Keratinocyte (primary cell): Measurements from ENCODE around the gene FTO. TPM values are rescaled to one million over a fixed set of nuclear protein-coding genes. Genes with fewer than 3 reads are reported as not detected.

ENCODE experiments used
- DNase-seq: peaks from one replicate; pipeline ENCODE4 v3.0.0-alpha.2; 2011; ENCODE audit warnings: low read depth, missing footprints, low spot score
- FAIRE-seq: peaks from 2 replicates; lab custom pipeline; 2011; peaks lifted over from hg19 to GRCh38; lab: Jason Lieb, UNC
- H2AFZ ChIP-seq: 2 replicates; pipeline ENCODE4 v1.6.0; 2012; ENCODE audit warnings: low read length, control low read depth, inconsistent platforms; ENCODE audit not compliant: control insufficient read depth
- H3K27ac ChIP-seq: 2 replicates; pipeline ENCODE4 v1.5.1; 2011; ENCODE audit warnings: low read length; ENCODE audit not compliant: control insufficient read depth, insufficient read depth
- H3K27me3 ChIP-seq: 3 replicates; pipeline ENCODE4 v1.6.0; 2011; ENCODE audit warnings: low read length; ENCODE audit not compliant: control insufficient read depth, insufficient read depth; ENCODE audit errors: extremely low read depth
- H3K36me3 ChIP-seq, 2 experiments: 2 replicates in 1 of 2; 3 replicates in 1 of 2; pipeline ENCODE4 v1.5.1; 2011; ENCODE audit warnings: low read length in 2 of 2, mild to moderate bottlenecking in 1 of 2; ENCODE audit not compliant: control insufficient read depth in 2 of 2, insufficient read depth in 2 of 2; ENCODE audit errors: extremely low read depth in 1 of 2
- H3K4me1 ChIP-seq: 3 replicates; pipeline ENCODE4 v1.5.1; 2011; ENCODE audit warnings: low read length; ENCODE audit not compliant: control insufficient read depth, insufficient read depth; ENCODE audit errors: extremely low read depth
- H3K4me2 ChIP-seq: 3 replicates; pipeline ENCODE4 v1.6.0; 2011; ENCODE audit warnings: low read depth, low read length; ENCODE audit not compliant: control insufficient read depth, insufficient read depth; ENCODE audit errors: extremely low read depth
- H3K4me3 ChIP-seq, 3 experiments: fragments of 200-600 bp in 1 of 3; sonication (generic) in 1 of 3; 2 replicates in 2 of 3; 3 replicates in 1 of 3; pipeline ENCODE4 v1.5.1; 2011 to 2016; ENCODE audit warnings: low read length in 3 of 3, mild to moderate bottlenecking in 3 of 3, control low read depth in 2 of 3, inconsistent platforms in 1 of 3, low read depth in 1 of 3, mixed read lengths in 1 of 3, mixed run types in 1 of 3, moderate library complexity in 1 of 3; ENCODE audit not compliant: control insufficient read depth in 2 of 3, insufficient read depth in 2 of 3; ENCODE audit errors: extremely low read depth in 1 of 3
- H3K79me2 ChIP-seq: 2 replicates; pipeline ENCODE4 v1.6.0; 2012; ENCODE audit warnings: low read length; ENCODE audit not compliant: control insufficient read depth, insufficient read depth
- H3K9ac ChIP-seq: 3 replicates; pipeline ENCODE4 v1.6.0; 2011; ENCODE audit warnings: low read length; ENCODE audit not compliant: control insufficient read depth, insufficient read depth; ENCODE audit errors: extremely low read depth
- H3K9me1 ChIP-seq: 3 replicates; pipeline ENCODE4 v1.6.0; 2011; ENCODE audit warnings: low read length; ENCODE audit not compliant: control insufficient read depth, insufficient read depth; ENCODE audit errors: extremely low read depth
- H3K9me3 ChIP-seq: 2 replicates; pipeline ENCODE4 v1.5.1; 2012; ENCODE audit warnings: low read depth, low read length; ENCODE audit not compliant: control insufficient read depth
- H4K20me1 ChIP-seq: 3 replicates; pipeline ENCODE4 v1.6.0; 2011; ENCODE audit warnings: low read length; ENCODE audit not compliant: control insufficient read depth, insufficient read depth; ENCODE audit errors: extremely low read depth
- EZH2 ChIP-seq: IDR thresholded peaks from one replicate; pipeline ENCODE4 v1.6.1; 2012; ENCODE audit warnings: inconsistent platforms, mild to moderate bottlenecking, low read length, moderate library complexity
- dilution Hi-C: fragments of 300-500 bp; cut with MboI; formaldehyde crosslinking; loops from one replicate; pipeline ENCODE4 v1.7.0; 2020; ENCODE audit warnings: low sequenced_read_pairs; ENCODE audit not compliant: extremely low pct_ligation_motif_present
- polyA plus RNA-seq, 5 experiments: library from polyadenylated mRNA; depleted of rRNA in 3 of 5; stranded (reverse) in 3 of 5; stranded (forward) in 1 of 5; unstranded in 1 of 5; fragments of >200 nt; gene quantifications; 1 replicate in 1 of 5; 2 replicates in 3 of 5; 3 replicates in 1 of 5; pipeline versions ENCODE4 v1.2.1 to v1.2.3, GENCODE V29; 2011 to 2012; ENCODE audit warnings: missing spikeins in 2 of 5, low read depth in 1 of 5, low replicate concordance in 1 of 5
- TF ChIP-seq, protein P1 (sequence below), 3 experiments: IDR thresholded peaks in 1 of 3; conservative IDR thresholded peaks in 1 of 3; optimal IDR thresholded peaks in 1 of 3; 2 replicates in 2 of 3; 3 replicates in 1 of 3; pipeline versions ENCODE3 to v1.5.1; 2011; ENCODE audit warnings: low read length in 3 of 3, mild to moderate bottlenecking in 3 of 3, moderate library complexity in 2 of 3, control low read depth in 1 of 3, inconsistent platforms in 1 of 3; ENCODE audit not compliant: insufficient read depth in 2 of 3; ENCODE audit errors: extremely low read depth in 1 of 3

The FTO gene
- polyA plus RNA-seq, 1 donor (not counting 4 experiments of a cell fraction or from before 2014, with no cell fraction given) = 56.4 TPM

DNA sequence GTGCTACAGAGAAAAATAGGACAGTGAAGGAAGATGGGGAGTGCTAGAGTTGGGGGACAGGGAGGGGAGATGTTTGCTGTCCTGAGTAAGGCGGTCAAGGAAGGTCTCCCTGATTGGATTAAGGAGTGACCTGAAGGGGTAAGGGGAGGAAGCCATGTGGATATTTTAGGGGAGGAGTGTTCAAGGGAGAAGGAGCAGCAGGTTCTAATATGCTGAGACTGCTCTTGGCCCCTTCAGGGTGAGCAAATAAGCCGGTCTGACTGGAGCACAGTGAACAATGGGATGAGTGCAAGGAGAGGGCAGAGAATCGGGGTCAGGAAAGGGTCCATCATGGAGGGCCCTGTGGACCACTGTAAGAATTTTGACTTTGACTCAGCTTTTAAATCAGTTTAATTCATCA is 393.8 kb downstream of the FTO start:
- H3K27ac ChIP-seq = no peak overlapping the region
- no peaks in the 10 kb centered on the region for H3K79me2 ChIP-seq
- H3K9me3 ChIP-seq = no peaks in the 10 kb centered on the region
- peaks cover 0 to 2% of the 10 kb centered on the region in 2 experiments for H3K36me3 ChIP-seq
- DNase-seq = no peak
- FAIRE-seq = no peak
- H4K20me1 ChIP-seq = no peaks in the 10 kb centered on the region
- H3K9me1 ChIP-seq = no peaks in the 10 kb centered on the region
- no peak overlapping the region for H3K9ac ChIP-seq
- TF ChIP-seq, protein P1, sequence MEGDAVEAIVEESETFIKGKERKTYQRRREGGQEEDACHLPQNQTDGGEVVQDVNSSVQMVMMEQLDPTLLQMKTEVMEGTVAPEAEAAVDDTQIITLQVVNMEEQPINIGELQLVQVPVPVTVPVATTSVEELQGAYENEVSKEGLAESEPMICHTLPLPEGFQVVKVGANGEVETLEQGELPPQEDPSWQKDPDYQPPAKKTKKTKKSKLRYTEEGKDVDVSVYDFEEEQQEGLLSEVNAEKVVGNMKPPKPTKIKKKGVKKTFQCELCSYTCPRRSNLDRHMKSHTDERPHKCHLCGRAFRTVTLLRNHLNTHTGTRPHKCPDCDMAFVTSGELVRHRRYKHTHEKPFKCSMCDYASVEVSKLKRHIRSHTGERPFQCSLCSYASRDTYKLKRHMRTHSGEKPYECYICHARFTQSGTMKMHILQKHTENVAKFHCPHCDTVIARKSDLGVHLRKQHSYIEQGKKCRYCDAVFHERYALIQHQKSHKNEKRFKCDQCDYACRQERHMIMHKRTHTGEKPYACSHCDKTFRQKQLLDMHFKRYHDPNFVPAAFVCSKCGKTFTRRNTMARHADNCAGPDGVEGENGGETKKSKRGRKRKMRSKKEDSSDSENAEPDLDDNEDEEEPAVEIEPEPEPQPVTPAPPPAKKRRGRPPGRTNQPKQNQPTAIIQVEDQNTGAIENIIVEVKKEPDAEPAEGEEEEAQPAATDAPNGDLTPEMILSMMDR (optimal IDR thresholded peaks at IDR 0.05 in 1 of 3, IDR thresholded peaks at IDR 0.05 in 1 of 3, conservative IDR thresholded peaks at IDR 0.05 in 1 of 3; ENCODE audit: extremely low read depth in 1 of 3, insufficient read depth in 2 of 3, low read length in 3 of 3) = no peak
- TF ChIP-seq EZH2 = no peak
- no peaks in the 10 kb centered on the region for H3K4me1 ChIP-seq
- H3K4me3 ChIP-seq = no peak overlapping the region
- dilution Hi-C loops = no loop called here
- no peak overlapping the region for H3K4me2 ChIP-seq
- no peak overlapping the region for H2AFZ ChIP-seq
- H3K27me3 ChIP-seq = no peaks in the 10 kb centered on the region

DNA sequence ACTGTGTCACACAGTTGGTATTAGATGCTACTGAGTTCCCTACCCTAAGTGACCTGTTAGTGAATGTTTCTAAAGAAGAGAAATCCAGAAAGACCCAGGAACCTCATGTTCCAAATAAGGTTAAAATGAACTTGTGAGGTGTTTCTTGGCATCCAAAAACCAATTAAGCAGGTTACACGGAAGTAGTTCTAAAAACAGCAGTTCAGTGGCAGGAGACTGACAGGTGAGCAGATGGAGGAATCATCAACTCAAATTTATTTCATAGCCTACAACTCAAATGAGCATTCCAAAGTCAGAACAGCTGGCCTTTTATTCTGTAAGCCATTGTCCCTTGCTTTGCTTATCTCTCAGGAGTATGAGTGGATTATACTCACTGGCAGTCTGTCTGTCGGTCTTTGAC is 394.3 kb downstream of the FTO start:
- DNase-seq (no peak), FAIRE-seq (peak; percentile 67)
- H3K9ac ChIP-seq = no peak overlapping the region
- H3K4me1 ChIP-seq = no peaks in the 10 kb centered on the region
- TF ChIP-seq, protein P1 (optimal IDR thresholded peaks at IDR 0.05 in 1 of 3, IDR thresholded peaks at IDR 0.05 in 1 of 3, conservative IDR thresholded peaks at IDR 0.05 in 1 of 3; ENCODE audit: extremely low read depth in 1 of 3, insufficient read depth in 2 of 3, low read length in 3 of 3) = no peak
- no peak for TF ChIP-seq EZH2
- no peaks in the 10 kb centered on the region for H3K9me1 ChIP-seq
- no peak overlapping the region for H2AFZ ChIP-seq
- no peaks in the 10 kb centered on the region for H3K27me3 ChIP-seq
- no peak overlapping the region for H3K4me2 ChIP-seq
- peaks cover 0 to 2% of the 10 kb centered on the region in 2 experiments for H3K36me3 ChIP-seq
- dilution Hi-C loops = no loop called here
- H3K79me2 ChIP-seq = no peaks in the 10 kb centered on the region
- H3K9me3 ChIP-seq = no peaks in the 10 kb centered on the region
- no peak overlapping the region for H3K4me3 ChIP-seq
- no peak overlapping the region for H3K27ac ChIP-seq
- H4K20me1 ChIP-seq = no peaks in the 10 kb centered on the region
